ENCODE data around the gene PTGR1. TPM values are rescaled to one million over a fixed set of nuclear protein-coding genes. Genes with fewer than 3 reads are reported as not detected.

The PTGR1 gene
- polyA plus RNA-seq, 1 of the 3 experiments (the other 2 are of a cell fraction), result 33.0 TPM

- ChIA-PET CTCF (no interaction called here), POLR2A (no interaction called here)
- Histone ChIP-seq H3K9me3 (no peaks in the 10 kb centered on the region), H3K4me1 (ENCODE audit: control insufficient read depth in 1 of 2, insufficient read depth in 2 of 2, low read depth in 1 of 2, low read length in 1 of 2) (no peaks in the 10 kb centered on the region), H3K79me2 (ENCODE audit: insufficient read depth) (no peaks in the 10 kb centered on the region), H3K27ac (ENCODE audit: low read depth in 2 of 2, low read length in 1 of 2) (no peak overlapping the region), H4K20me1 (ENCODE audit: insufficient read depth) (no peaks in the 10 kb centered on the region), H3K9me2 (no peaks in the 10 kb centered on the region), H3K9ac (no peak overlapping the region), H2AFZ (ENCODE audit: low read depth) (no peak overlapping the region), H3F3A (replicated peaks; ENCODE audit: insufficient read depth) (no peaks in the 10 kb centered on the region), H3K36me3 (replicated peaks in 1 of 2; ENCODE audit: control insufficient read depth in 1 of 2, insufficient read depth in 2 of 2, low read length in 1 of 2) (no peaks in the 10 kb centered on the region), H3K4me3 (ENCODE audit: low read depth in 2 of 2, low read length in 1 of 2) (no peak overlapping the region), H3K27me3 (ENCODE audit: insufficient read depth) (no peaks in the 10 kb centered on the region), H3K4me2 (no peak overlapping the region)
- no peak for DNase-seq
- TF ChIP-seq FOSL2 (IDR thresholded peaks at IDR 0.05; ENCODE audit: borderline replicate concordance, low read depth), result no peak
- no peak for TF ChIP-seq SMC3 (IDR thresholded peaks at IDR 0.05; ENCODE audit: low read depth, low read length)
- no peak for TF ChIP-seq RXRA (IDR thresholded peaks at IDR 0.05; ENCODE audit: borderline replicate concordance, low read depth)
- no peak for TF ChIP-seq GATA2 (CRISPR knock-in tag; IDR thresholded peaks at IDR 0.05)
- TF ChIP-seq MXI1 (IDR thresholded peaks at IDR 0.05; ENCODE audit: low read depth, low read length), result no peak
- TF ChIP-seq ZBTB33 (IDR thresholded peaks at IDR 0.05; ENCODE audit: borderline replicate concordance, low read depth), result no peak
- TF ChIP-seq SIN3A (IDR thresholded peaks at IDR 0.05; ENCODE audit: borderline replicate concordance, low read depth, low read length), result no peak
- no peak for TF ChIP-seq PBX3 (IDR thresholded peaks at IDR 0.05)
- no peak for TF ChIP-seq USF2 (IDR thresholded peaks at IDR 0.05; ENCODE audit: borderline replicate concordance, low read depth, low read length)
- no peak for TF ChIP-seq POLR2AphosphoS5 (IDR thresholded peaks at IDR 0.05; ENCODE audit: low read depth, low read length)
- TF ChIP-seq NRF1 (IDR thresholded peaks at IDR 0.05; ENCODE audit: low read depth, low read length), result no peak
- TF ChIP-seq JUND (IDR thresholded peaks at IDR 0.05), result no peak
- TF ChIP-seq EP300 (IDR thresholded peaks at IDR 0.05; ENCODE audit: borderline replicate concordance in 1 of 2, low read depth in 1 of 2, low read length in 1 of 2), result no peak
- no peak for TF ChIP-seq CTCF (IDR thresholded peaks at IDR 0.05)
These were observed 84.5 kb downstream of the PTGR1 start for GRCh38 chr9:111514967-111515366.

Other genes starting within 250 kb of the PTGR1 start
- gene ECPAS, start 115.3 kb downstream of the PTGR1 start, polyA plus RNA-seq (2012; rRNA removed), result 17.9 and 18.8 TPM in 2 replicates
- 0.53 and 0.60 TPM in 2 replicates for gene ZNF483, start 74.5 kb downstream of the PTGR1 start, polyA plus RNA-seq (2012; rRNA removed)
- gene DNAJC25, start 31.7 kb upstream of the PTGR1 start, polyA plus RNA-seq (2012; rRNA removed), result 3.3 and 4.4 TPM in 2 replicates
- gene GNG10, start 62.0 kb upstream of the PTGR1 start, polyA plus RNA-seq (2012; rRNA removed), result 57.7 and 69.3 TPM in 2 replicates
- gene SHOC1, start 195.3 kb upstream of the PTGR1 start, polyA plus RNA-seq (2012; rRNA removed), result not detected in 2 replicates

All from SK-N-SH (cell line).